GM18517 (cell line): ENCODE measurements around the gene SORBS2.

Experiments
- ATAC-seq: cut with Tn5 transposase; IDR thresholded peaks from one replicate; pipeline ENCODE4 v1.9.1; 2021; ENCODE audit warnings: mild to moderate bottlenecking, moderate library complexity; ENCODE audit not compliant: unreplicated experiment

Gene SORBS2

GRCh38 chr4:185644408-185644807, 167.6 kb downstream of the SORBS2 start:
- ATAC-seq, result no peak

GRCh38 chr4:185642907-185643306, 169.1 kb downstream of the SORBS2 start:
- ATAC-seq, result no peak

GRCh38 chr4:185640811-185641675, 171.0 kb downstream of the SORBS2 start:
- no peak for ATAC-seq

GRCh38 chr4:185638548-185639301, 173.3 kb downstream of the SORBS2 start:
- ATAC-seq, result no peak

- no peak for ATAC-seq
Observed at GRCh38 chr4:185638093-185638492, 173.9 kb downstream of the SORBS2 start.

- ATAC-seq, result no peak
Observed at GRCh38 chr4:185637163-185637875, 174.7 kb downstream of the SORBS2 start.

GRCh38 chr4:185634066-185634652, 177.8 kb downstream of the SORBS2 start:
- no peak for ATAC-seq

- no peak for ATAC-seq
Observed at GRCh38 chr4:185626798-185627197, 185.2 kb downstream of the SORBS2 start.

- ATAC-seq, result no peak
Observed at GRCh38 chr4:185625503-185625902, 186.5 kb downstream of the SORBS2 start.

GRCh38 chr4:185624259-185624589, 187.8 kb downstream of the SORBS2 start:
- no peak for ATAC-seq

- ATAC-seq, result no peak
Observed at GRCh38 chr4:185623444-185624258, 188.3 kb downstream of the SORBS2 start.

- ATAC-seq, result no peak
Observed at GRCh38 chr4:185608185-185608584, 203.8 kb downstream of the SORBS2 start.

- no peak for ATAC-seq
Observed at GRCh38 chr4:185602397-185602796, 209.6 kb downstream of the SORBS2 start.

GRCh38 chr4:185600801-185601434, 211.1 kb downstream of the SORBS2 start:
- no peak for ATAC-seq

GRCh38 chr4:185599553-185600243, 212.3 kb downstream of the SORBS2 start:
- ATAC-seq, result no peak

- no peak for ATAC-seq
Observed at GRCh38 chr4:185598846-185599552, 213.0 kb downstream of the SORBS2 start.

- peak; percentile 89 for ATAC-seq
Observed at GRCh38 chr4:185597532-185598188, 214.3 kb downstream of the SORBS2 start.

GRCh38 chr4:185592845-185593488, 219.0 kb downstream of the SORBS2 start:
- ATAC-seq, result no peak
